ENCODE data around the gene LSP1.

LSP1 gene

DNA sequence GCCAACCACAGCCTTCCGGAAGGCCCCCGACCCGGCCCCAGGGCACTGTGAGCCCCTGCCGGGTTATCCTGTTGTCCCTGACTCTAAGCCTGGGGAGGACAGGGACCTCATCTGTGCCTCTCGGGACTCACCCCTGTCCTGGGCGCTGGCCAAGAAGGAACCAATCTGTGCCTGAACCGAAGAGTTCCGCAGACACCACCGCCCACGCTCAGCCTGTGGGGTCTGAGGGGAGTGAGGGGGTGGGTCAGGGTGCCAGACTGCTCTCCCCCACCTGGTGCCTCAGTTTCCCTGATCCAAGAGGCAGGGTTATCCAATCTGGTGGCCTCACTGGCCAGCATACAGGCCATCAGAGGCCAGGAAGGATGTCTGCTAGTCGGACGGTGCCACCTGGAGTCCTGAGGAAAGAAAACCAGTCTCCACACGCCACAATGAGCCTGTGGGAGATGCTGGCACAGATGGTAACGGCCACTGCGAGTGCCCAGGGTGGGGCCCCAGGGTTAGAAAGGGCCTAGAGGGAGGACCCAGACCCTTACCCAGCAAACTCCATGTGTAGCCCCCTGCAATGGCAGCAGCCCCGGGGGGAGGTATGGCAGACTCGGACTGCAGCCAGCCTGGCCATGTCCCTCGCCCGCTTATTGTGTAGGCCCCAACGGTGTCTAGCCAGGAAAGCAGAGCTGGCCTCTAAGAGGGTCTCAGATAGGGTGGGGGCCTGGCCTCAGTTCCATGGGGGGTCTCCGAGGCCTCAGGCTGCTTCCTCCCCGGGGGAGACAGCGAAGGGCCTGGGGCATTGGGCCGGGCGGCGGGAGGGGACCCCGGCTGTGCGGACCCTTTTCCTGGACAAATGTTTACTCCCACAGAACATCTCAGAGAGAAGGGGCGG is 65.8 kb downstream of the LSP1 start:
- Histone ChIP-seq H3K9me2 (replicated peaks; ENCODE audit: insufficient read depth, low read length) (no peaks in the 10 kb centered on the region), H4K20me1 (ENCODE audit: insufficient read depth, low read length) (no peaks in the 10 kb centered on the region; the same call in 1 of the 2 replicates), H3F3A (ENCODE audit: insufficient read depth, low read length) (no peaks in the 10 kb centered on the region), H3K79me2 (ENCODE audit: low read length) (no peaks in the 10 kb centered on the region), H3K27me3 (replicated peaks; ENCODE audit: insufficient read depth, low read length) (peaks cover 66% of the 10 kb centered on the region), H3K4me3 (ENCODE audit: low read length) (no peak overlapping the region), H3K27ac (ENCODE audit: low read length) (no peak overlapping the region), H2AFZ (ENCODE audit: low read length) (no peak overlapping the region), H3K9ac (ENCODE audit: low read length) (no peak overlapping the region), H3K4me2 (ENCODE audit: low read depth, low read length) (no peak overlapping the region), H3K4me1 (ENCODE audit: low read length) (no peaks in the 10 kb centered on the region), H3K36me3 (replicated peaks; ENCODE audit: insufficient read depth, low read length) (no peaks in the 10 kb centered on the region), H3K9me3 (replicated peaks; ENCODE audit: insufficient read depth, low read length) (no peaks in the 10 kb centered on the region)
- TF ChIP-seq EZH2 (optimal IDR thresholded peaks at IDR 0.05; ENCODE audit: low read depth, low read length): no peak
- TF ChIP-seq EZH2phosphoT487 (IDR thresholded peaks at IDR 0.05; ENCODE audit: low read length): no peak
- no peak for DNase-seq

DNA sequence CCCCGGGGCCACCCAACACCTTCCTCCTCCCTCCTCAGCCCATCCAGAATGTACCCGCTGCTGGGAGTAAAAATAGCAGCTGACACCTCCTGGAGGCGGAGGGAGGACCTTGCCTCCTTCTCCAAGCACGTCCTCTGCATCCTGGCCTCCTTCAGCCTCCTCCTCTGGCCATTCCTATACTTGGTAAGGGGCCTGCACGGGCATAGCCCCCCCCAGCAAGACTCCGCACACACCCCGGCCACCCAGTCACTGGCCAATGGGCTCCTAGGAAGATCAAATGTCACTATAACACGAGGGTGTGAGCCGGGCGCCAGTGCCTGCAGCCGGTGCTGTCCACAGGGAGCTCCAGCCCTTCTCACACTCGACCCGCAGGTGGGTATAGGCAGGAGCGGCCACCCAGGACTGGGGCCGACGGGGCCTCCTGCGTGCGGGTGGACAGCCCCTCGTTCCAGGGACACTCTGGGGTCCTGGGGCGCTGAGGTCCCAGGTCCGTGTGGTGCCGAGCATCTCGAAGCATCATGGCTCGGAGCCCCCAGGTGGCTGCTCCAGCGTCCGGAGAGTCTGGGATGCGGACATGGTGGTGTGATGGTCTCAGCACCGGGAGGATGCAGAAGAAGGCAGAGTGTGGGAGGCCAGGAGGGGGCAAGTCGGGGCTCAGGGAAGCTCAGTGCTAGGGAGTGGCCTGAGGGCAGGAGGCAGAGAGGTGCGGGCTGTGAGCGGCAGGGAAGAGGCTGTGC is 66.7 kb downstream of the LSP1 start, which contains the start of gene TNNT3:
TSS of gene TNNT3 (plus strand) at position 313 of the 737 bp plus-strand sequence. CDS start 3,172 bp downstream, outside the sequence.
- DNase-seq: no peak

DNA sequence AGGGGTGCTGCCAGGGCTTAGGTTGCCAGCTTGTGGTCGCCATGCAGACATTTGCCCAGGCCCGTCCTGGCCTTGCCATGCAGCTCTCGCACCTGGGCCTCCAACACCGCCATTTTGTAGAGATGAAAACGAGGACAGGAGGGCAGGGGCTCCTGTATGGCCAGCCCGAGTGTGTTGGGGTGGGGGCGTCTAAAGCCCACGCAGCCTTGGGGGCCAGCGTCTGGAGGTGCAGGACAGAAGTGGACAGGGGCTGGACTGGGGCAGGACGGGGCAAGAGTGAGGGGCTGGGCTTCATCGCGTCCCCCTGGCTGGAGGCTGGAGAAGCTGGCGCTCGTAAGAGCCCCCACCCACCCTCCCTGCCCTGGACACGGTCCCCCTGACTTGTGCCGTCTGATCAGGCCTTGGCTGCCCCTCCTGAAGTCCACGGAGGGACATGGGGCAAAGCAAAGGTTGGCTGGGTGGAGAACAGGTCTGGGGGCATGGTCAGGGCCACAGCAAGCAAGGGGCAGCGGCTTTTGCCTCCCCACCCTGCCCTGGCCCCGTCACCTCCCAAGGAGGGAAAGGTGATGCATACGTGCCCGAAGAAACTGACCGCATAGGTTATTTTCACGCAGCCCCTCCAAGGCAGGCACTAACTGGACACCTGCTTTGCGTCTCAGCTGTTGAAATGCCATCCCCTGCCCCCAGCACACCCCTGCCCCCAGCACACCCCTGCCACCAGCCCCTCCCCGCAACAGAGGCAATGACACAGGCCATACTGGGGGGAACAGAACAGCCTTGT is 67.4 kb downstream of the LSP1 start:
- DNase-seq: no peak
- Histone ChIP-seq H3K9me2 (replicated peaks; ENCODE audit: insufficient read depth, low read length) (no peaks in the 10 kb centered on the region), H3K9me3 (replicated peaks; ENCODE audit: insufficient read depth, low read length) (no peaks in the 10 kb centered on the region), H3K4me2 (ENCODE audit: low read depth, low read length) (no peak overlapping the region), H3K4me3 (ENCODE audit: low read length) (no peak overlapping the region), H3K27me3 (replicated peaks; ENCODE audit: insufficient read depth, low read length) (peaks cover 74% of the 10 kb centered on the region), H3K79me2 (ENCODE audit: low read length) (no peaks in the 10 kb centered on the region), H3K27ac (ENCODE audit: low read length) (no peak overlapping the region), H3K9ac (ENCODE audit: low read length) (no peak overlapping the region), H3F3A (ENCODE audit: insufficient read depth, low read length) (no peaks in the 10 kb centered on the region), H4K20me1 (ENCODE audit: insufficient read depth, low read length) (no peaks in the 10 kb centered on the region; the same call in 1 of the 2 replicates), H2AFZ (ENCODE audit: low read length) (no peak overlapping the region), H3K4me1 (ENCODE audit: low read length) (no peaks in the 10 kb centered on the region), H3K36me3 (replicated peaks; ENCODE audit: insufficient read depth, low read length) (no peaks in the 10 kb centered on the region)
- TF ChIP-seq, protein P1, sequence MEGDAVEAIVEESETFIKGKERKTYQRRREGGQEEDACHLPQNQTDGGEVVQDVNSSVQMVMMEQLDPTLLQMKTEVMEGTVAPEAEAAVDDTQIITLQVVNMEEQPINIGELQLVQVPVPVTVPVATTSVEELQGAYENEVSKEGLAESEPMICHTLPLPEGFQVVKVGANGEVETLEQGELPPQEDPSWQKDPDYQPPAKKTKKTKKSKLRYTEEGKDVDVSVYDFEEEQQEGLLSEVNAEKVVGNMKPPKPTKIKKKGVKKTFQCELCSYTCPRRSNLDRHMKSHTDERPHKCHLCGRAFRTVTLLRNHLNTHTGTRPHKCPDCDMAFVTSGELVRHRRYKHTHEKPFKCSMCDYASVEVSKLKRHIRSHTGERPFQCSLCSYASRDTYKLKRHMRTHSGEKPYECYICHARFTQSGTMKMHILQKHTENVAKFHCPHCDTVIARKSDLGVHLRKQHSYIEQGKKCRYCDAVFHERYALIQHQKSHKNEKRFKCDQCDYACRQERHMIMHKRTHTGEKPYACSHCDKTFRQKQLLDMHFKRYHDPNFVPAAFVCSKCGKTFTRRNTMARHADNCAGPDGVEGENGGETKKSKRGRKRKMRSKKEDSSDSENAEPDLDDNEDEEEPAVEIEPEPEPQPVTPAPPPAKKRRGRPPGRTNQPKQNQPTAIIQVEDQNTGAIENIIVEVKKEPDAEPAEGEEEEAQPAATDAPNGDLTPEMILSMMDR (IDR thresholded peaks at IDR 0.05; ENCODE audit: low read length): no peak
- TF ChIP-seq EZH2 (optimal IDR thresholded peaks at IDR 0.05; ENCODE audit: low read depth, low read length) (no peak), EZH2phosphoT487 (IDR thresholded peaks at IDR 0.05; ENCODE audit: low read length) (no peak)

More for the DNA sequence above, 66.7 kb downstream of the LSP1 start, which contains the start of gene TNNT3:
- Histone ChIP-seq H3K4me2 (ENCODE audit: low read depth, low read length) (no peak within 1 kb of the TSS), H3K9me2 (replicated peaks; ENCODE audit: insufficient read depth, low read length) (no peaks in the 10 kb centered on the region), H4K20me1 (ENCODE audit: insufficient read depth, low read length) (no peaks in the 10 kb centered on the region; the same call in 1 of the 2 replicates), H3K4me1 (ENCODE audit: low read length) (no peaks in the 10 kb centered on the region), H3K9ac (ENCODE audit: low read length) (no peak within 1 kb of the TSS), H3K4me3 (ENCODE audit: low read length) (no peak within 1 kb of the TSS), H3K9me3 (replicated peaks; ENCODE audit: insufficient read depth, low read length) (no peaks in the 10 kb centered on the region), H2AFZ (ENCODE audit: low read length) (no peak within 1 kb of the TSS), H3K27ac (ENCODE audit: low read length) (no peak within 1 kb of the TSS), H3K36me3 (replicated peaks; ENCODE audit: insufficient read depth, low read length) (no peaks in the 10 kb centered on the region), H3K79me2 (ENCODE audit: low read length) (no peaks in the 10 kb centered on the region), H3K27me3 (replicated peaks; ENCODE audit: insufficient read depth, low read length) (peaks cover 66% of the 10 kb centered on the region), H3F3A (ENCODE audit: insufficient read depth, low read length) (no peaks in the 10 kb centered on the region)
- TF ChIP-seq, protein P1 (IDR thresholded peaks at IDR 0.05; ENCODE audit: low read length): no peak
- no peak for TF ChIP-seq EZH2 (optimal IDR thresholded peaks at IDR 0.05; ENCODE audit: low read depth, low read length)
- no peak for TF ChIP-seq EZH2phosphoT487 (IDR thresholded peaks at IDR 0.05; ENCODE audit: low read length)

Measured in MM.1S (cell line).